Stimulated activated CD4-positive, alpha-beta T cell treated with anti-CD3 and anti-CD28 coated beads, Interleukin-1b, Interleukin-23, amount 100 ng/mL, for 4 hours (primary cell): ENCODE results near the gene DYSF.

Experiments used
- DNase-seq, 2 donors: peaks; one replicate each; pipeline ENCODE4 v3.0.0-alpha.2; 2020; ENCODE audit warnings: low read depth in 2 of 2

DYSF gene

DNA sequence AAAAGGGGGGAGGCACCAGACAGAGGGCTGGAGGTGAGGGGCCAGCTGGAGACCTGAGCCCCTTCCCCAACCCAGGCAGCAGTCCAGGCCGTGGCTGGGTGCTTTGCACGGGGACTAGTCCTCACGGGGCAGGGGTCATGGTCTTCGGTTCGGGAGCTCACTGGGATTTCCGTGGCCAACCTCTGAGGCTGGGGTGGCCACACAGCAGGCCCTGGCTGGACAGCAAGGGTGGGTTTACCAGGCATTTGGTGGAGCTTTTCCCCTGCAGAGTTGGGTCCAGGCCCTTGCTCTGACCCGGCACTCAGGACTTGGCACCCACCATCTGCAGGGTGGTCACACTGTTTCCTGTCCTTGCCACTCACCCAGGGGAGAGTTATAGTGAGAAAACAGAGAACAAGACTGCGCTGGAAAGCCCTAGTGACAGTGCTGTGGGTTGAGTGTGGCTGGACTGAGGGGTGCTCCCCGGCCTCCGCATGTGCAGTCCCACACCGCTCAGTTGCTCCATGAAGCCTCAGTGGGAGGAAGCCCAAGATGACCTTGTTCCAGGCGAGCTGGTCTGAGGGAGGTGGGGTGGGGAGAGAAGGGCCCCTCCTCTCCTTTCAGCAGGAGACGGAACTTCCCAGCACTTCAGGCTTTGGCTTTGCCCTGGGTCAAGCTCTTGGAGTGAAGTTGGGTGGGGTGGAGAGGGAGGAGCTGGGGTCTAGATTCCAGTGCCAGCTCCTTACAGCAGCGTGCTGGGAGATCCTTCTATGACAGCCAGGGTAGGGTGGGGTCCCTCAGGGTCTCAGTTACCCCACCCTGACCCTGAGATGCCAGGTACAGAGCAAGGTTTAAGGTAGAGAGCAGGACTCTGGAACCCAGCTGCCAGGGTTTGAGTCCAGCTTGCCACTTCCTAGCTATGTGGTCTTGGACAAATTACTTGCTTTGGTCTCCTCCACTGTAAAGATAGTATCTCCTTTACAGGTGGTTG is 219.8 kb downstream of the DYSF start:
- DNase-seq, result no peak

DNA sequence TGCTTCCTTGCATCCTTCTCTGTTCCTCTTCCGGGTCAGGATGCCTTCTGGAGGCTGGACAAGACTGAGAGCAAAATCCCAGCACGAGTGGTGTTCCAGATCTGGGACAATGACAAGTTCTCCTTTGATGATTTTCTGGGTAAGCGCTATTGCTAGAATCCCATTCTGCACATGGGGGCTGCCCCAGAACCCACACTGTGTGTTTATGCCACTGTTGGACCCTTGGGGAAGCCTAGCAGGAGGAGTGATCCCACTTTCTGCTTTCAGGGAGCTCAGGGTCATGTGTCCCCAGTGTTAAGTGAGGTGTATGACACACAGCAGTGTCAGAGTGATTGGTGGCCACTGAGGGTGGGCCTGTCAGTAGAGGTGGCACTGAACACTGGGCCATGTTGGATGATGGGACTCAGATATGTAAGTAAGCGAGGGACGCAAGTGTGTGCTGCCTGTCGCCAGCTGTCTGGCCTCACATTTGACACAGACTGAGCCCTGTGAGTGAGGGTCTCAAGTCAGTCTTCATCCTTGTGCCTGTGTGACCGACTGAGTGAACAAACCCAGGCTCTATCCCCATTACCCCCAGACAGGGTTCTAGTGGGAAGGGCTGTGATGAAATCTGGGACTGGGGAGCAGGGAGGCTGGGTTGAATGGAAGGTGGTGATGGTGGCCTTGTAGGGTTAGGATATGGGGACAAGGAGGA is 220.9 kb downstream of the DYSF start:
- no peak for DNase-seq

DNA sequence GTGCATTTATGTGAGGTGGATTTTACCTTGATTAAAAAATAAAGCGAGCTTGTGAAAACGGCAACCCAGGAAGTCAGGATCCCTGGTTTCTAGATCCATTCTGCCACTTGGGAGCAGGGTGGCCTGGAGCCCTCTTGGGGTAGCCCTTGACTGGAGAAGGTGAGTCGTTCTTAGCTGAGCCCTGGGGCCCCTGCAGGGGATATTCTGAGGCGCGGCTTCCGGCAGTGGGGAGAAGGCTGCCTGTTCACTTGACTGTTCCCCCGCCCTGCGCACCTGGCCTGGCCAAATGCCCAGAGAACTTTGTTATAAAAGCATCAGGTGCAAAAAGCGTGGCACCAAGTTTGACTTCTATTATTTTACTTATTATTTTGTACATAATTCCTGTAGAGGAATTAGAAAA is 221.9 kb downstream of the DYSF start:
- no peak for DNase-seq

DNA sequence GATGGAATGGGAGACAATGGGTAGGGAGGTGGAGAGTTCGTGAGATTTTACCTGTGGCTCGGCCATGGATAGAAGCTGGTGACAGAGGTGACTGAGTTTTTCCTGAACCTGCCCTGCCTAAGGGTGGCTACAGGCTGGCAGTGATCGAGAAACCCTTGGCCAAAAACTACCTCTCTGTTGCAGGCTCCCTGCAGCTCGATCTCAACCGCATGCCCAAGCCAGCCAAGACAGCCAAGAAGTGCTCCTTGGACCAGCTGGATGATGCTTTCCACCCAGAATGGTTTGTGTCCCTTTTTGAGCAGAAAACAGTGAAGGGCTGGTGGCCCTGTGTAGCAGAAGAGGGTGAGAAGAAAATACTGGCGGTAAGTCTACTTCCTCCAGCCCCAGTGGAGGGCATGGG is 225.5 kb downstream of the DYSF start:
- DNase-seq, result no peak

DNA sequence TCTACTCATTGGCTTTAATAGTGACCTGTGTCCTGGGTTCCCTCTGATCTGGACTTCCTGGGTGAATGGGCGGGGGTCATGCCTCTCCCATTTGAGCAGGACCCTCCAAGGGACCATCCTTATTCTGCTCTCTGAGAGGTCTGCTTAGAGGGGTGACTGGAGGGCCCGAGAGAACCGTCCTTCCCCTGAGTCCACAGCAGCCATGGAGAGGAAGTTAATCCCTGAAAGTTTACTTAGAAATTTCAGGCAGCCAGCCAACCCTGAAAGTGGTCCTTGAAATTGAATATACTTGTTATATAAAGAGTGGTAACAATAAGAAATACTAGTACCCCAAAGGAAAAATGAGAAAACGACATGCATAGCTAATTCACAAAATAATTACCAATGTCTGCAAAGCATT is 226.1 kb downstream of the DYSF start:
- no peak for DNase-seq

DNA sequence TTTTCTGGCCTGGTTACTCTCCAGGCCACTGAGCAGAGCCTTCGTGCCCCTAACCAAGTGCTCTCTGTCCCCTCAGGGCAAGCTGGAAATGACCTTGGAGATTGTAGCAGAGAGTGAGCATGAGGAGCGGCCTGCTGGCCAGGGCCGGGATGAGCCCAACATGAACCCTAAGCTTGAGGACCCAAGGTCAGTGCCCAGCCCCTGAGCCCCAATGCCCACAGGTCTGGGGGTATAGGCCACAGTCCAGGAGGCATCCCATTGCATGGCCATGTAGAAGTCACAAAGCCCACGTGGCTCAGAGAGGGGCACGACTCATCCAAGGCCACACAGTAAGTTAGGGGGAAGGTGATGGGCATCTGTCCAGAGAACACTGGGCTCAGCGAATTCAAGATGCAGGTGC is 227.6 kb downstream of the DYSF start:
- no peak for DNase-seq

DNA sequence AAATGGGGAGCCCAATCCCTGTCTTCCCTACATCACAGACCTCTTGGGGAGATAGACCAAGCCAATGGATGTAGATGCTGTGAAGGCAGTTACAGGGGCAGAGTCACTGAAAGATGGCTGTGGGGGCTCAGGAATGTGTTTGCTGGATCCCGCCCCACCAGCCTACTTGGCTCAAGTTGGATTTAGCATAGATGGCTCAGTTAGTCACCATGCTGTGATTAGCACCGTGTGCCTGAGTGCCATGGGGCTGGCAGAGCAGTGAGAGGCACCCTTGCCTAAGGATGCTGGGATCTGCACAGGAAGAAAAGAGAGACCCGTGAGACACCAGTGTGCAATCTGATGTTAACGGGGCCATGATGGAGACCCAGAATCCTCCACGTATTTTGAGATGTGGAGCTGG is 228.3 kb downstream of the DYSF start:
- no peak for DNase-seq

DNA sequence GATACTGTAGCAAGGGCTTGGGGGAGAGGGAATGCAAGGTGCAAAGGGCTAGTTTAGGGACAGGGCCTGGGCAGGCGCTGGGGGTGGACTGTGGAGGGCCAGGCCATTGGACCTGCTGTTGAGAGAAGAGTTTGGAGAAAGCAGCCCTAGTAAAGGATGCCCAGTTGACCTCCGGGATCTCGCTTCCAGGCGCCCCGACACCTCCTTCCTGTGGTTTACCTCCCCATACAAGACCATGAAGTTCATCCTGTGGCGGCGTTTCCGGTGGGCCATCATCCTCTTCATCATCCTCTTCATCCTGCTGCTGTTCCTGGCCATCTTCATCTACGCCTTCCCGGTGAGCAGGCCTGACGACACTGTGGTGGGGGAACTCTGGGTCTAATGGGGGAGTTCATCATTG is 229.0 kb downstream of the DYSF start:
- no peak for DNase-seq

DNA sequence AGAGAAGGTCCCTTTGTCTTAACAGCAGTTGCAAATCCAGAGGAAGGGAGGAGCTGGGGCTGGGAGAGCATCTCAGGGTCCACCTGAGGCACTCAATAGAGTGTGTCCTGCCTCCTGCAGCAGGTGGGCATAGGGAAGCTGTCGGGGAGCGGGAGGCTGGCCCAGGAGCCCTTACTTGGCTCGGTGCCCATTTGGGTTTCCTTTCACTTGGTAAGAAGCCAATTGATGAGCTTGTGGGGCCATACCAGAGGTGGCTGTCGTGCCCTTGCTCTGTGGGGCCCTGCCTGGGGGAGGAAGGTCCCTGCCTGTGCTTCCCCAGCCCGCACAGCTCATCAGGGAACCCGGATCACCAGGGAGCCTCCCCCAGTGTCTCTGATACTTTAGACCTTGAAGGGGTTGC is 229.7 kb downstream of the DYSF start:
- no peak for DNase-seq

DNA sequence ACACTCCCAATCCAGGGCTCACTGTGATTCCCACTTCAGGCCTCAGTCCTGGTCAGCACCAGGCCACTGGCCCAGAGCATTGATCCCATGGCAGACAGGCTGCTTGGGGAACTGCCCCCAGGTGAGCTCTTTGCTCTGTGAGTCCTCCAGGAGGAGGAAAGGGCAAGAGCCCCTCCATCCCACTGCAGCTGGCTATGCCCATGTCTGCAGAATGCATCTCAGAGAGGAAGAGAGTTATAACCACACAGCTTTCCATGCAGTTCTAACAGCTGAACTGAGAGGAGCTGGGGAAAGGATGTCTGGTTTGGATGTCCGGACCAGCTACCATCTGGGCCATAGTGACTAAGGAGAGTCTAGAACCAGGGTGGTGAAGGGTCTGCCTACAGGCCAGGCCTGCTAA is 230.3 kb downstream of the DYSF start:
- no peak for DNase-seq

DNA sequence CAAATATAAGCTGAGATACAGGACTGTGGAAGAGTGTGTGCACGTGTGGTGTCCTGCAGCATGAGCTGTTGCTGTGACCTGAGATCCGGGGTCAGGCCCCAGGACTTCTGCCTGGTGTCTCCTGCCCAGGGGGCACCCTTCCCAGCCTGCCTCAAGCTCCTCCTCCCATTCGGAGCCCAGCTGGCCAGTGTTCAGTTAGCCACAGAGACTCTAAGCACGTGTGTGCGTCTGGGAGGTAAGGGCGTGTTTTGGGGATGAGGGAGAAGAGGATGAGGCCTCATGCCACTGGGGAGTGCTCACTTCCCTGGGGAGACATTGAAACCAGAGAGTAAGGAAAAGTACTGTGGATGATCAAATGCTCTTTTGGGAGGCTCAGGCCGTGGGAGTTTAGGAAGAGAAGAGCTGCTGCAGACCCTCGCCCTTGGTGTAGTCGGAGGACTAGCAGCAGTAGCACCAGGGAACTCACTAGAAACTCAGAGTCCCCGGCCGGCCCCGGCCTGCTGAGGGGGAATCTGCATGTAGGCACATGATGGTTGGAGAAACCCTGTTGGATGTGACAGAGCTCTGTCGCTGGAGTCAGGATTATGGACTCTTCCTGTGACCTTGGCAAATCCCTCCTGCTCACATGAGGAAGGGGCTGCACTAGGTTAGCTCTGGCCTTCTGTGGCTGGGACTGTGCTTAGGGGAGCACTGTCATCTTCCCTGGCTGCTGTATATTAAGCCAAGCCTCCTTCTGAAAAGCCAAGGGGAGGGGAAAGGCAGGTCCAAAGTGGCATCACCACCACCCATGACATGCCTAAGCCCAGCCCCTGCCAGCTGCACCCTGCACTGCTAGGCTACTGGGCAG is 231.1 kb downstream of the DYSF start:
- no peak for DNase-seq

DNA sequence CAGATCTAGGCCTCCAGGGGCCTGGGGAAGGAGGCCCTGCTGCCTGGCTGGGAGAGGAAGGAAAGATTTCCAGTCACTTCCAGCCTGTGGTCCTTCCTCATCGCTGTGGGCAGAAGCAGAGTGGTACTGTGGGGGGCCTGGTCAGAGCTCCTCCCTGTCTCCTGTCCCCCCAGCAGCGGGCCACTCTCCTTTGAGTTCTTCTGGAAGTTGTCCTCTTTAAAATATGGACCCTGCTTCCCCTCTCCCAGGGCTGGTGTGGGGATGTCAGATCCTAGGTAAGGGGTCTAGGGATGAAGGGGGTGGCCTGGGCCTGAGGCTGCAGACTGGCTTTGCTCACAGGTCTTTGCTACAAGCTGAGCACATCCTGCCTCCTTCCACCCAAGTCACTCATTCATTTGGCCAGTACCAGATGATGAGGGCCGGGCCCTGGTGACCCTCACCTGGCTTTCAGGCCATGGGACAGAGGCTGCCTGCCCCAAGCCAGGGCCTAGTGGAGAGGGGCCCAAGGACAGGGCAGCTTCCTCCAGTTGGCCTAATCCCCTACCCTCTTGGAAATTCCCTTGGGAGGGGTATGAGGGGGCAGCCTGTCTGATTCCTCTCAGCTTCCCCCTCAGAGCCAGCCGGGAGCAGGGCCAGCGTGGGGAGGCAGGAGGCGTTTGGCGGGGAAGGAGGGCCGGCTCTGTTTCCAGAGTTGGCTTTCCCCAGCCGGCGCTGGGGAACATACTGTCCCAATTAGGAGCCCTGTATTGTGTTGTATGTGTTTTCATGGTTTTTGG is 231.9 kb downstream of the DYSF start:
- no peak for DNase-seq

DNA sequence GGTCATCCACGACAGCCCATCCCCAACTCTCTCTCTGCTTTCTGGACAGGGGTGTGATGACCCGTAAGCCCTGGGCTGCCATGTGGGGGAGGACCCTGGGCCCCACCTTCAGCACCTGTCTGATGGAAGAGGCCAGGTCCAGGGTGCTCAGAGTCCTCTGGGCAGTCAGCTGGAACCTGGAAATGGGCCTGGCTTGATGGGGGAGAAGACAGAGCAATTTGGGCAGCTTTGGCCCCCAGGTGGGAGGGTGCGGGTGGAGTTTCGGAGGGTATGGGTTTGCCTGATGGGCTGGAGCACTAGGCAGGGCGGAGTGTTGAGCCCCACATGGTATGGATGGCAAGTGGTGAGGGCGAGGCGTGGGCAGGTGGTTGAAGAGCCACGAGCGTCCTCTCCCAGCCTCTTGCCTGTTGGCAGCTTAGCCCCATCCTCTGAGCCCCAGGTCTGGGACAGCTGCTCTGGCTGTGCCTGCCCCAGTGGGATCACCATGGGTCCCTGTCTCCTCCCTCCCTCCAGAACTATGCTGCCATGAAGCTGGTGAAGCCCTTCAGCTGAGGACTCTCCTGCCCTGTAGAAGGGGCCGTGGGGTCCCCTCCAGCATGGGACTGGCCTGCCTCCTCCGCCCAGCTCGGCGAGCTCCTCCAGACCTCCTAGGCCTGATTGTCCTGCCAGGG is 232.7 kb downstream of the DYSF start:
- no peak for DNase-seq

DNA sequence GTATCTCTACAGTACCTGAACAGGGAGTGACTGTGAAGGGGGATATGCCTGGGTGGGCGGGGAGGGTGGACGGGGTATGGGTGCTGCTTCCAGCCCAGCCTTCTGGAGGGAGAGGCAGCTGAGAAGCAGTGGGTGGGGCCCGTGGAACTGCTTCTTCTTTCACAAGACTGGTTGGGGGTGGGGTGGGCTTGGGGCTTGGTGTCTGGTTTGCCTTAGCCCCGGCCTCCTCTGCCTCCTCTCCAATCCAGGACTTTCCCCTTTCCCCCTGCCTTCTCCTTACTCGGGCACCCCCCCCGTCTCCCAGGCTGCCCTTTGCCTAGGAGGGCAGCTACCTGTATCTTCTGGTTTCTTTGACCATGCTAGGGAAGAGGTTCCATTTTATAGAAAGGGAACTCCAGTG is 233.4 kb downstream of the DYSF start:
- DNase-seq, result no peak

DNA sequence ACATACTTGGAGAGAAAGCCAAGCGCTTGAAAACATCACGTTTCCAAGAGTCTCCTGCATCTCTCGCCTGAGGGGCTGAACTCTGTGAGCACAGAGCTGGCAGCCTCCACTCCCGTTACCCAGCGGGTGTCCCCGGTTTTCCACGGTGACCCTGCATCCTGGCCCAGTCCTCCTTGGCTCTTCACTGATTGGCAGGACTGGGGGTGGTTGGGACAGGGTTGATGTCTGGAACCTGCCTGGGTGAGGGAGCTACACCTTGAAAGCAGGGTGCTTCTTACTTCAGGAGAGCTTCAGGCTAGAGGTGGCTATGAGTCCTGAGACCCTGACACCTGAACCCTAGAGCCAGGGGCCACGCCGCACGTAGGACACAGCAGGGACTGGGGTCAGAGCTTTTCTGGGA is 234.1 kb downstream of the DYSF start:
- no peak for DNase-seq

DNA sequence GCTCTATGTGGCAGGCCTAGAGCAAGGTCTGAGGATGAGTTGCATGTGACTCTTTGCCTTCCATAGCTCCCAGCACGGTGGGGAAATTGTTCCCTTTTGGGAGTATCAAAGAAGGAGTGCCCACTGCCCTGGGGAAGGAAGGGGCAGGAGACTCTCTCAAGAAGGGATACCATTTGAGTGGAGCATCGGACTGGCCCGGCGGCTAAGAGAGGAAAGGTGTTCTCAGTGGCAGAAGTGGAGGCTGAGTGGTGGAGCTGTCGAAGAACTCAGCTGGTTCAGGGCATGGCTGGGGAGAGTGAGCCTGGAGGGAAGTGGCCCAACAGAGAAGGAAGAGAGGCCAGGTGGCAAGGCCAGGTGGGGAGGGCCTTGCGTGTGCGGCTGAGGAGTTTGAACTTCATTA is 235.2 kb downstream of the DYSF start:
- no peak for DNase-seq

DNA sequence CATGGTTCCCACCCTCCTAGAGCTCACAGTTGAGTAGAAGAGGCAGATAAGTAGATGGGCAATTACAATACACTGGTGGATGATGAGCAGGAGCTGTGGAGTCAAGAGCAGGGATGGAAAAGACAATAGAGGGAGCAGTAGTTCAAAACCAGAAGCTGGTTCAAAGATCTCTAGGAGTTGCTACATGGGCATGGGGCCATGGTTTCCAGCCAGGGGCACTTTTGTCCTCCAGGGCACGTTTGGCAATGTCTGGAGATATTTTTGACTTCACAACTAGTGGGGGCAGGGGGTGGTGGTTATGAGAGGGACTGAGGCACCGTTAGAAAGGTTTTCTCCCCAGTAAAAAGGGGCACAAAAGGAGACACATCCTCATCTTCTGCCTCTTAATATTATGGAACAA is 236.0 kb downstream of the DYSF start:
- no peak for DNase-seq

DNA sequence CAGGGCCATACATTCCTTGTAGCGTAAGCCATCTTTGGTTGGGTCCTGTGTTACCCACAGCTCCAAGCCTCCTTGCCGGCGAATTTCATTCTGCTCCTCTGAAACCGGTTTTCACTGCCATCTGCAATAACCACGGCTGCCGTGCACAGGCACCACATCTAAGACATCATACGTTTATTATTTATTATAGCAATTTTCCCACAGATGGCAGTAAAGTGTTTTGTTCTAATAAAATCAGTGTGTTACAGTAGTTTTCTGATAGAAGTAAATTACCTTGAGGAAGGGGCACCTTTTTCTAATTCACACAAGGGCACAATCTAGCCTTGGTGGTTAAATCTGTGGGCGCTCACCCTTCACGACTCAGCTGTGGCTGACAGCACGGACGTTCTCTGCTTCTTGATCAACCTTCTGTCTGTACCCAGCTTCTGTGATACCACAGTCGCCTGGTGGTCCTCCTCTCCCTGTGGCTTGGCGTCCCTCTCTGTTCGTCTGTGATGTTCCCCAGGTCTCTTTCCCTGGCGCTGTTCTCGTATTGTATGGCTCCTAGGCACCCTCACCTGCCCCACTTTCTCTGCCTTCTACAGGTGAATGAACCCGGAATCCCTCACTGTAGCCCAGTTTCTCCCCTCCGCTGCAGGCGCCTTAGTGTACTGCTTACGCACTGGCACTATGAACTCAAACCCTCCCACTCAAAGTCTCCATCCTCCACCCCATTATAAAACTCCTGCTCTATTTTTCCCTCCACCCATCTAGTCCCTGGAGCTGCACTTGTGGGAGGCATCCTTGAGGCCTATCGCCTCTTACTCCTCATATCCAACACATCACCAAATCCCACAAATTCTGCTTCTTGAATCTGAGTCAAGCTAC is 236.8 kb downstream of the DYSF start:
- DNase-seq, result no peak

DNA sequence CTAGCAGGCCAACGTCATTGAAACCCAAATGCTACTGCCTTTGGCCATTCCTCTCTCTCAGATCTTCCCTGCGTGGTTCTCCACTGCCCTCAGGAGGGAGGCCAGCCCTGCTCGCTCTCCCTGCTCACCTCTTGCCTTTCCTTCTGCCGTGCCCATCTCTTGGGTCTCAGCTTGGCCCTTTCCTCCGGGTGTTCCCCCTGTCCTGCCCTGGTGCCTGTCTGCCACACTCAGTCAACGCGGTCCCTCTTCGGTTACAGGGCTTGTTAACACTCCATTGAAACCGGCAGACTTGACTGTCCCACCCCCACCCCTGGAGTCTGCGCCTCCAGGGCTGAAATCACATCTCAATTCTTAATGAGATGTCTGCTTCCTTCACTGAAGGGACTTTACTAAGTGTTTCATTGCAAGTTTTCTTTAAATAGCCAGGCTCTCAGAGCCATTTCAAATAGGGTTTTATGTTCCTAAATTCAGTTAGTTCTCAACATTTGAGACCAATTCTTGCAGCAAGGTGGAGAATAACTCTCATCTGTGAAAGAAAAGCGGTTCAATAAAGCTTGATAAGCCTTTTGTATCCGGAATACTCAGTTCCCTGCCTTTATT is 237.6 kb downstream of the DYSF start:
- DNase-seq, result no peak
